ENCODE measurements around the gene IFNL1. TPM values are rescaled to one million over a fixed set of nuclear protein-coding genes. Genes with fewer than 3 reads are reported as not detected.

The IFNL1 gene
- total RNA-seq, 1 donor from 2014 or later, result not detected

DNA sequence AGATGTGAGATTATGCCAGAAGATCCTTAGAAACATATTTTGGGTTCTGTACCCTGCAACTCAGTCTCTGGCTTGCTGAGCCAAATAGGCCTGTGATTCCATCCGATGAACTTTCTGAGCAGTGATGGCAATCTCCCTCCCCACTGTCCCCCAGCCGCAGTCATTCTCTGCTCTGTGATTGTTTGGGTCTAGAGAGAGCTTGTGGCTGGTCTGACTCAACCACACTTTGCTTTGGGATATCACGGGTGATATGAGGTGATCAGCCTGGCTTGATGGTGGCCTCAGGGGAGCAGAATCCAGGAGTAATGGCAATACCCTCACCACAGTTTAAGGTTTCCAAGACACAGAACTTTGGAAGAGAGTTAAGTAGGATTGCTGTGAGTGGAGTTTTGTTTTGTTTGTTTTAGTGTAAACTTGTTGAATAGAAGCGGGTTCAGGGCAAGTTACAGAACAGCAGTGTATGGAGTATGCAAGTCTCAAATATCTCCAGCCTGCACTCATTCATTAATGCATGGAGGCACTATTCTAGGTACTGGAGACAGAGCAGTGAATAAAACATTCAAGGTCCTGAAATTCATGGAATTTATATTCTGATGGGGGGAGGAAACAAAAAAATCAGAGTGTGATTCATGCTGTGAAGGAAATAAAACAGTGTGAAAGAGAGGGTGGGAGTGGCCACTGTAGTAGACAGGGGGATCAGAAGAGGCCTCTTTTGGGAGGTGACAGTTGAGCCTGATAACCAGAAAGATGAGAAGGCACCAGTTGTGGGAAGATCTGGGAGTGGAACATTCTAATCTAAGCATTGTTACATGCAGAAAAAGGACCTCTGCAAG lies 51.3 kb downstream of the IFNL1 start:
- DNase-seq (ENCODE audit: low spot score), result no peak
- intact Hi-C loops (cut with DNase I), result no loop called here

Other genes starting within 250 kb of the IFNL1 start
- not detected for gene ACP7, start 212.0 kb upstream of the IFNL1 start, total RNA-seq
- 18.6 TPM for gene PAK4, start 170.6 kb upstream of the IFNL1 start, total RNA-seq
- gene NCCRP1, start 99.4 kb upstream of the IFNL1 start, total RNA-seq, result not detected
- gene SYCN, start 92.1 kb upstream of the IFNL1 start, total RNA-seq, result not detected
- gene IFNL3, start 51.4 kb upstream of the IFNL1 start, total RNA-seq, result not detected
- not detected for gene IFNL4, start 47.6 kb upstream of the IFNL1 start, total RNA-seq
- not detected for gene IFNL2, start 28.0 kb upstream of the IFNL1 start, total RNA-seq
- gene LRFN1, start 24.5 kb downstream of the IFNL1 start, total RNA-seq, result 0.27 TPM
- gene GMFG, start 39.6 kb downstream of the IFNL1 start, total RNA-seq, result 17.5 TPM
- gene SAMD4B, start 46.0 kb downstream of the IFNL1 start, total RNA-seq, result 65.8 TPM
- 38.0 TPM for gene PAF1, start 94.7 kb downstream of the IFNL1 start, total RNA-seq
- 26.3 TPM for gene MED29, start 95.0 kb downstream of the IFNL1 start, total RNA-seq
- gene ZFP36, start 110.4 kb downstream of the IFNL1 start, total RNA-seq, result 53.0 TPM
- gene PLEKHG2, start 116.3 kb downstream of the IFNL1 start, total RNA-seq, result 25.1 TPM
- gene RPS16, start 139.5 kb downstream of the IFNL1 start, total RNA-seq, result 1,084 TPM
- 79.9 TPM for gene SUPT5H, start 149.2 kb downstream of the IFNL1 start, total RNA-seq
- gene TIMM50, start 184.4 kb downstream of the IFNL1 start, total RNA-seq, result 62.0 TPM
- not detected for gene DLL3, start 202.5 kb downstream of the IFNL1 start, total RNA-seq
- gene SELENOV, start 218.7 kb downstream of the IFNL1 start, total RNA-seq, result not detected
- 2.8 TPM for gene EID2B, start 236.4 kb downstream of the IFNL1 start, total RNA-seq
- 11.4 TPM for gene EID2, start 243.8 kb downstream of the IFNL1 start, total RNA-seq